ENCODE data around the gene KIAA1671. TPM values are rescaled to one million over a fixed set of nuclear protein-coding genes. Genes with fewer than 3 reads are reported as not detected.

Gene KIAA1671
- total and polyA plus RNA-seq, 7 donors: 6.3 to 34.2 (median 10.2) TPM

DNA sequence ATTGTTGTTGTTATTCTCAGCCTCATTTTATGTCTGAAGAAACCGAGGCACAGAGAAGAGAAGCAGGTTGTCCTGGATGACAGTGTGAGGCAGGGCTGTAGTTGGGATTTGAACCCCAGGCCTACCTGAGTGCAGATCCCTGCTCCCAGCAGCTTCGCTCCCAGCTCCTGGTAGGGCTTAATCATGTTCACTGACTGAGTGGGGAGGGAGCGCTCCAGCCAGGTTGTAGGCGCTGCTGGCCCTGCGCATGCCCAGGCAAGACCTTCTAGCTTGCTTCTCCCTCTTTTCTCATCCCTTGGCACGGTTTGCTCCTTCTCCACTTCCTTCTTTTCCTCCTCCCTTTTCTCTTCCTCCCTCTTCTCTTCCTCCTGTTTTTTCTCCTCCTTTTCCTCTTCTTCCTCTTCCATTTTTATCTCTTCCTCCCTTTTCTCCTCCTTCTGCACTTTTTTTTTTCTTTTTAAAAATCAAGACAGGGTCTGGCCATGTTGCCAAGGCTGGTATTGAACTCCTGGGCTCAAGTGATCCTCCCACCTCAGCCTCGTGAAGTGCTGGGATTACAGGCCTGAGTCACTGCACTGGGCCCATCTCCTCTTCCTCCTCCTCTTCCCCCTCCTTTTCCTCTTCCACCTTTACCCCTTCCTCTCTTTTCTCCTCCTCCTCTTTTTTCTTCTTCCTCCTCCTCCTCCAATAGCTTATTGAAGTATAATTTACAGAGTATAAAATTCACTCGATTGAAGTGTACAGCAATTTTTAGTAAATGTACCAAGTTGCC lies 109.3 kb downstream of the KIAA1671 start:
- Histone ChIP-seq H3K27me3 (no peaks in the 10 kb centered on the region), H3K27ac (no peak overlapping the region), H3K9me3 (no peaks in the 10 kb centered on the region), H3K4me1 (no peaks in the 10 kb centered on the region), H3K36me3 (no peaks in the 10 kb centered on the region), H3K4me3 (no peak overlapping the region)
- TF ChIP-seq POLR2A (IDR thresholded peaks at IDR 0.05) (no peak), EP300 (IDR thresholded peaks at IDR 0.05) (no peak), POLR2AphosphoS5 (IDR thresholded peaks at IDR 0.05) (no peak)
- TF ChIP-seq, protein P1, sequence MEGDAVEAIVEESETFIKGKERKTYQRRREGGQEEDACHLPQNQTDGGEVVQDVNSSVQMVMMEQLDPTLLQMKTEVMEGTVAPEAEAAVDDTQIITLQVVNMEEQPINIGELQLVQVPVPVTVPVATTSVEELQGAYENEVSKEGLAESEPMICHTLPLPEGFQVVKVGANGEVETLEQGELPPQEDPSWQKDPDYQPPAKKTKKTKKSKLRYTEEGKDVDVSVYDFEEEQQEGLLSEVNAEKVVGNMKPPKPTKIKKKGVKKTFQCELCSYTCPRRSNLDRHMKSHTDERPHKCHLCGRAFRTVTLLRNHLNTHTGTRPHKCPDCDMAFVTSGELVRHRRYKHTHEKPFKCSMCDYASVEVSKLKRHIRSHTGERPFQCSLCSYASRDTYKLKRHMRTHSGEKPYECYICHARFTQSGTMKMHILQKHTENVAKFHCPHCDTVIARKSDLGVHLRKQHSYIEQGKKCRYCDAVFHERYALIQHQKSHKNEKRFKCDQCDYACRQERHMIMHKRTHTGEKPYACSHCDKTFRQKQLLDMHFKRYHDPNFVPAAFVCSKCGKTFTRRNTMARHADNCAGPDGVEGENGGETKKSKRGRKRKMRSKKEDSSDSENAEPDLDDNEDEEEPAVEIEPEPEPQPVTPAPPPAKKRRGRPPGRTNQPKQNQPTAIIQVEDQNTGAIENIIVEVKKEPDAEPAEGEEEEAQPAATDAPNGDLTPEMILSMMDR (IDR thresholded peaks at IDR 0.05): no peak
- no peak for DNase-seq
- 76 to 85% methylated on average over 8 of the region's 8 CpGs for WGBS, 2 donors
- intact Hi-C loops (cut with DNase I): no loop called here

DNA sequence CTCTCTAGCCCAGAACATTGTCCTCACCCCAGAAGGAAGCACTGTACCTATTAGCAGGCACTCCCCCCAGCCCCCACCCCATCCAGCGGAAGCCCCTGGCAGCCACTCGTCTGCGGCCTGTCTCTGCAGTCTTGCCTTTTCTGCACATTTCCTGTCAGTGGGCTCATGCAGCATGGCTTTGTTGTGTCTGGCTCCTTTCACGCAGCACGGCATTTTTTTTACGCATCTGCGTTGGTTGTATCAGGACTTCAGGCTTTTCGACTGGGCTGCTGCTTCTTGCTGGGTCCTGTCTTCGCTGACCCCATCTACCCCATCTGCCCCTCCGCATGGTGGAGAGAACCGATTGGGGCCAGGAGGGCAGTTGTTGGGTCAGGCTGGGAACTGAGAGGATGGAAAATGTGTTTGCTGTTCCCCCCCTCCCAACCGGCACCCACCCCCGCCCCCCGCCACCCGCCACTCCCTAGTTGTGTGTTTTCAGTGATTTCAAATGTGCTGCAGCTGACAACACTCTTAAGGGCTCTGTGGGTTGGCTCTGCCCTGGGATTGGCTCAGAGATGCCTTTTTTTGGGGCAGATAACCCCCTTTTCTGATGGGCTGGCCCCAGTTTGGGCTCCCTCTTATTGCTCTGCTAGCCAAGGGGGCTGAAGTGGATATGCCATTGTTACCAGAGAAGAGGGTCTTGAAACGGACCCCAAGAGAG lies 110.0 kb downstream of the KIAA1671 start:
- WGBS, 2 donors: 42 to 71% methylated on average over 16 of the region's 16 CpGs
- no peaks in the 10 kb centered on the region for H3K36me3 ChIP-seq
- no peaks in the 10 kb centered on the region for H3K4me1 ChIP-seq
- H3K27ac ChIP-seq: no peak overlapping the region
- H3K27me3 ChIP-seq: no peaks in the 10 kb centered on the region
- intact Hi-C loops (cut with DNase I): no loop called here
- no peak overlapping the region for H3K4me3 ChIP-seq
- H3K9me3 ChIP-seq: no peaks in the 10 kb centered on the region
- no peak for DNase-seq
- no peak for TF ChIP-seq EP300 (IDR thresholded peaks at IDR 0.05)

DNA sequence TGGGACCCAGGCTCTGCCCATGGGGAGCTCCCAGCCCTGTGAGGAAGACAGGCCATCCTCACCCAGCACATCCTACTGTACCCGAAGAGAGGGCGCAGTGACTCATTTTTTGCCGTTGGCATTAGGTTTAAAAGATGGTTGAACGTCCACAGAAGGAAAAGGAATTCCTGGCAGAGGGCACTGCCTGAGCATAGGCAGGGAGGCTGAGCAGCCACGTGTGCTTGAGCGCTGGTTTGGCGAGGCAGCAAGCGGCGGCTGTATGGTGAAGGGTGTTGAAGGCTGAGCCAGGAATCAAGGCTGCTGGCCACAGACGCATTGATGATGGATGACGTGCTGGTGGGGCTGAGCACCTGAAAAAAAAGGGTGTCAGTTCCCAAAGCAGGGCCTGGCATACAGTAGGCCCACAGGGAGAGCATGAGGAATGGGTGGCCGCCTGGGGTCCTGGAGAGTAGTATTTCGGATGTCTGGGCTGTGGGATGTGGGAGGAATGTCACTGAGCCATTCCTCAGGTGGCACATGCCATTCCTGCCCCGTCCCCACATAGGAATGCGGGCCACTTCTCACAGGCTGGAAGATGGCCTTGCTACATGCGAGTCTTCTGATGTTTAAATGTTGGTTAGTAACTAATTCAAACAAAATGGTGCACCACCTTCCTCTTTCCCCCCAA lies 112.5 kb downstream of the KIAA1671 start:
- no peak overlapping the region for H3K27ac ChIP-seq
- 81 to 95% methylated on average over 16 of the region's 16 CpGs for WGBS, 2 donors

DNA sequence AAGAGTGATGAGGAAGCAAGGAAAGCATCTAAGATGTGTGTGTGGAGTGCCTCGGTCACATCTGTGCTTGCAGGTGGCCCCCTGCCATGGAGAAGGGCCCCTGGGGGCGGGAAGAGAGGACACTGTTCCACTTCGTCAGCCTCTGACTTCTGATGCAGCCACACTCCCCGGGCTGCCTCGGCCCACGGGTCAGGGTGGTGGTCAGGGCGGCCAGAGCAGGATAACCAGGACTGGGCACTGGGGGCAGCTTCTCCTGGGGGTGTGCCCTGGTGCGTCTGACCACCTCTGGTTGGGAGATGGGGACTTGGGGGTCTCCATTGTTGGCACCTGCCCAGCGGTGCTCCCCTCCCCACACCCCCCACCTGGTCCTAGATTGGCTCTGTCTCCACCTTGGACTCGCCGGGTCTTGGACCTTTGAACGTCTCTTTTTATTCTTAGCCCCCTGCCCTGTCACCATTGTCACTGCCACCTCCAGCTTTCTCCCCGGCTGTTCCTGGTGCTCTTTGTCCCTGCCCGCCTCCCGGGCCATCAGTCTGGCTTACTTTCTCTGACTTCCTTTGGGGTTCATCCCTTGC lies 114.4 kb downstream of the KIAA1671 start:
- Histone ChIP-seq H3K4me3 (no peak overlapping the region), H3K27me3 (no peaks in the 10 kb centered on the region), H3K4me1 (peaks cover 0 to 27% (median 7%) of the 10 kb centered on the region in 4 donors), H3K27ac (peak overlapping the region in 1 of 4 donors; percentile 60), H3K9me3 (no peaks in the 10 kb centered on the region), H3K36me3 (no peaks in the 10 kb centered on the region)
- DNase-seq: no peak
- TF ChIP-seq POLR2AphosphoS5 (IDR thresholded peaks at IDR 0.05): no peak
- TF ChIP-seq, protein P1 (IDR thresholded peaks at IDR 0.05): no peak
- TF ChIP-seq EP300 (IDR thresholded peaks at IDR 0.05): no peak
- TF ChIP-seq POLR2A (IDR thresholded peaks at IDR 0.05): no peak
- WGBS, 2 donors: 92 to 94% methylated on average over 15 of the region's 15 CpGs
- intact Hi-C loops (cut with DNase I): no loop called here

More for the DNA sequence above, 112.5 kb downstream of the KIAA1671 start:
- Histone ChIP-seq H3K9me3 (no peaks in the 10 kb centered on the region), H3K27me3 (no peaks in the 10 kb centered on the region), H3K36me3 (no peaks in the 10 kb centered on the region), H3K4me3 (no peak overlapping the region), H3K4me1 (peaks cover 0 to 7% (median 0%) of the 10 kb centered on the region in 4 donors)
- TF ChIP-seq, protein P1 (IDR thresholded peaks at IDR 0.05): no peak
- TF ChIP-seq POLR2AphosphoS5 (IDR thresholded peaks at IDR 0.05): no peak
- no peak for TF ChIP-seq EP300 (IDR thresholded peaks at IDR 0.05)
- no peak for TF ChIP-seq POLR2A (IDR thresholded peaks at IDR 0.05)
- DNase-seq: no peak
- intact Hi-C loops (cut with DNase I): no loop called here
